CD4-positive, alpha-beta T cell treated with Interleukin-4 for 4 hours (primary cell): ENCODE results near the gene INSYN2B.
"Not testable (repeated sequence)": the region's sequence is repeated elsewhere in the genome, so short reads cannot be mapped to it uniquely, and the experiment has no call there.

Experiments used
- DNase-seq: peaks from one replicate; pipeline ENCODE4 v3.0.0-alpha.2; 2020

INSYN2B gene

GRCh38 chr5:169840405-169840804 is 139.9 kb downstream of the INSYN2B start:
- no peak for DNase-seq

GRCh38 chr5:169838688-169839087 is 141.6 kb downstream of the INSYN2B start:
- no peak for DNase-seq

GRCh38 chr5:169837686-169838085 is 142.6 kb downstream of the INSYN2B start:
- DNase-seq, result no peak

- DNase-seq, result no peak
Observed at GRCh38 chr5:169836835-169837536, 143.3 kb downstream of the INSYN2B start.

GRCh38 chr5:169834540-169834939 is 145.8 kb downstream of the INSYN2B start:
- DNase-seq, result not testable (repeated sequence)

- not testable (repeated sequence) for DNase-seq
Observed at GRCh38 chr5:169833681-169834292, 146.5 kb downstream of the INSYN2B start.

- no peak for DNase-seq
Observed at GRCh38 chr5:169832845-169833244, 147.4 kb downstream of the INSYN2B start.

- no peak for DNase-seq
Observed at GRCh38 chr5:169832304-169832703, 148.0 kb downstream of the INSYN2B start.

- no peak for DNase-seq
Observed at GRCh38 chr5:169831331-169831730, 149.0 kb downstream of the INSYN2B start.

- DNase-seq, result no peak
Observed at GRCh38 chr5:169828385-169828784, 151.9 kb downstream of the INSYN2B start.

- no peak for DNase-seq
Observed at GRCh38 chr5:169827769-169828168, 152.5 kb downstream of the INSYN2B start.

GRCh38 chr5:169826618-169827017 is 153.7 kb downstream of the INSYN2B start:
- DNase-seq, result no peak

GRCh38 chr5:169817031-169817430 is 163.3 kb downstream of the INSYN2B start:
- no peak for DNase-seq

GRCh38 chr5:169814522-169814921 is 165.8 kb downstream of the INSYN2B start:
- no peak for DNase-seq
